CD4-positive, alpha-beta T cell treated with Interleukin-17A for 1 hour (primary cell): ENCODE measurements around the gene GHRH.

Source experiments
- DNase-seq: peaks from one replicate; pipeline ENCODE4 v3.0.0-alpha.2; 2020

GHRH gene

DNA sequence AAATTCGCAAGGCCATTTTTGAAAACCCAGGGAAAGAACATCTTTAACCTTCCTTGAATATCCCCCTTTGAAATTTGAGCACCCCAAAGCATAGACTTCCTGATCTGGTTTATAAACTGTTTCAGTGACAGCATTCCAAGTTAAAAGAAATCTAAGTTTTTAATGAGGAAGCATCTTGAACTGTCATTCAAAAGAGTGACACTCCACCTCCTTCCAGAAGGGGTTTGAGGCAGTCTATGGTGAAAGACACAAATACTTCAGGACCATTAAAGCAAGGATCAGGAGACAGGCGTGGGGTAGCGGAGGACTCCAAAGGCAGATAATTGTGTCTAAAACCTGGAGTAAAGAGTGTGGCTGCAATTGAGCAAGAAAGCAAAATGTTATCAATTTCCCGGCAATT is 691 bp downstream of the GHRH start:
- DNase-seq: no peak

DNA sequence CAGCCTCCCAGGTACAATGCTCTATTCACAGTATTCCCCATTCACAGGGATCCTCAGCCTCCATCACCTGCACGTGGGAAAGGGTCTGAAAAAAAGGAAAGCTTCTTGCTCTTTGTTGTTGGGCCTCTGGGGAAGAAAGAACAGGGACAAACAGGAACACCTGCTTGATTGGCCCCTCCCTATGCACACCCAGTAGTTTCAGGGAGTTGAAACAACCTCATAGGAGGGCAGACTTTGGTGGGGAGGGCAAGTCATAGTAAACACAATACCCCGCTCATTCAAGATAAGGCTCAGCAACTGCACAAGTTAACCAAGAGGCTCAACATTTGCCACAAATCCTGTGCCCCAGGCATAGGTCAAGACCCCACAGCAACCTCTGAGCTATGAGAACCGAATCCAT is 1.7 kb downstream of the GHRH start:
- DNase-seq: no peak

DNA sequence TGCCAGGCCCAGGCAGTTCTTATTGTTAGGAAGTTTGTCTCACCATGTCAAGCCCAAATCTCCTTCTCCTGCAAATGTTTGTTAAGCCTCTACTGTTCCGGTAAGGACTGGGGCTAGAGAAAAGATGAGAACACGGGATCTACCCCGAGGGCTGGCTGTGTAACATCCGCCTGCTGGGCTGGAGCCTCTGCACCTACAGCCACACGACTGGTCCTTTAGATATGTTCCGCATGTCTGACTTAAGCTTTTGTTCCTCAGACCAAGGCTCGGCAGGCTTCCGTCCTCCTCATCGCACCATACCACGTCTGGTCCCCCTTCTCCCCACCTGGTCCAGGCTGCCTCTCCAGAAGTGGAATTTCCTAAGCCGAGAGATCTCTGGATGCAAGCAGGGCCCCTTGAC is 2.6 kb downstream of the GHRH start:
- no peak for DNase-seq

DNA sequence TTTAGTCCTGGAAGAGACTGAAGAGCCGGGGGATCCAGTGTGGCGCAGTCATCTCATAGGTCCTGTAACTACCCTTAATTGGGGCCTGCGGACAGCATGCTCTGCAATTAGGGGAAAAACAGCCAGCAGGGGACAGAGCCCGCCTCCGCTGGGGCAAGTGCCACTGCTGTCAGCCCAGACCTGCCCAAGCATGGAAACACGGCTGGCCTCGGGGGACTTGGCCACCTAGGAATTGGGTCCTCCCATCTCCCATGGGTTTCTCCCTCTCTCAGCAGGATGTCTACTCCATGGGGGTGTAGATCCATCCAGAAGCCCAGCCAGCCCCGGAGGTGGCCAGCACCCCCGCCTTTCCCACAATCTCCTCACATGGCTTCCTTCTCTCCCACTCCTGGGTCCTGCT is 3.6 kb downstream of the GHRH start:
- no peak for DNase-seq

DNA sequence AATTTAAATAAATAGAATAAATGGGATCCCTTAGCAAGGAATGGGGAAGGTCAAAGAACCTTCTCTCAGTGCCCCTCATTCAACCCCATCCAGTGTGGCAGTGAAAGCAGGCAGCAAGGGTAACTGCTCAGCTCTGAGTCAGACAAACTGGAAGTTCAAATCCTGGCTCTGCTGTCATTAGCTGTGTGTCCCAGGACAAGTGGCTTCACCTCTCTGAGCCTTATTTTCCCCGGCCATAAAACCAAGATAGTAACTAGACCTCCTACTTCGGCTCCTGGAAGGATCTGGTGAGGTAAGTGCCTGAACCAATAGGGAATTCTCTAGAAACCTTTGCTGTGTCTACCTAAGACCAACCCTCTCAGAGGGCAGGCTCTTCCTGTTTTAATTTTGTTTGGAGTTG is 4.1 kb downstream of the GHRH start:
- no peak for DNase-seq

DNA sequence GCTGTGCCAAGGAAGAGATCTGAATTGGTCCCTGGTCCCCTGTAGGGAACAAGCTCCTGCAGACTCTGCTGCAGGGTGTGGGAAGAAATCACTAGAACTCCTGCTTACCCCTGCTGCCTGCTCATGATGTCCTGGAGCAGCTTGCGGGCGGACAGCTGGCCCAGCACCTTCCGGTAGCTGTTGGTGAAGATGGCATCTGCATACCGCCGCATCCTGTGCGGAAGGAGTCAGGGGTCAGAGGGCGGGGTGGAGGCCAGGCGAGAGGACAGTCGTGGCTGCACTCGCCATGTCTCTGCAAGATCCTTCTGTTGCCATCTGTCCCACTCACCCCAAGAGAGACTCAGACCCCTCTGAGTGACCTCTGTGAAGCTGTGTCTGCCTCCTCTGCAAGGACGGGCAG is 5.3 kb downstream of the GHRH start:
- no peak for DNase-seq

DNA sequence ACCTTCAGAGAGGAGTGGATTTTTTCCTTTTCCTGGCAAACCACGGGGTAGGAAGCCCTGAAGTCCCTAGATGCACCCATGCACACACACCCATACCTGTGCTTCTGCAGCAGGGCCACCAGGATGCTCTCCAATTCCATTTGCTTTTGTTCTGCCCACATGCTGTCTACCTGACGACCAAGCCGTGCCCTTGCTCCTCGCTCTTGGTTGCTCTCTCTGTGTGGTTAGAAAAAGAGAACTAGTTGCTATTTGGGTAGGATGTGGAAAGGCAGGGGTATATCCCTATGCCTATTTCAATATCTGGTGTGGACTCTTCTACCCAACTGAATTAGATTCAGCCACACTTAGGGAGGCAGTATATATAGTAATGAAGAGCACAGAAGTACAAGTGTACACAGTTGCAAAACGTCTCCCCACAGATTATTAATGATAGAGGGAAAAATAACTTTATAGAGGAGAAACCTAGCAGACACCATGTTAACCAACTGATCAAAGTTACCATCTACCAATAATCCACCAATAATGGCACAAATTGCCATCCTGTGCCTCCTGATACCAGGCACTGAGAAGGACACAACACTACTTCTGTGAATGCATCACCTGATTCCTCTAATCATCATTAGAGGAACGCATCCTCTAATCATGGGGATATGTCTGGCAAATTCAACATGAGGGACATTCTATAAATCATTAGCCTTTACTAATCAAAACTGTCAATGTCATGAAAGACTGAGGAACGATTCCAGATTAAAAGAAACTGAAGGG is 7.3 kb downstream of the GHRH start:
- DNase-seq: no peak

DNA sequence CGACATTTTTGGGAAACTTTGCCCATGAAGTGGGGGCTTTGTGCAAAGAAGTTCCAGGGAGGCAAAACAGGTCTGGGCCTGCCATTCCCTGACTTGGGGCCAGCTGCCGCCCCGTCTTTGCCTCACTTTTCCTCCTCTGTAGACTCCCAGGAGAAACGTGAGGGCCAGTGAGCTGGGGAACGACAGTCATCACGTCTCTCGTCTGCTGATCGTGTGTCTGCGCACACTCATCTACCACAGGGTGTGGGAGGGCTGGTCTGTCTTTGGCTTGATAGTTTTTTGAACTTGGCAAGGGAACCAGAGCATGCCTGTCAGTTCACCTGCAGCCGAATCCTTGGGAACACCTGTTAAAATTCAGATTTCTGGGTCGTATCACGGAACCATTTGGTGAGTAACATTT is 8.5 kb downstream of the GHRH start:
- DNase-seq: no peak

DNA sequence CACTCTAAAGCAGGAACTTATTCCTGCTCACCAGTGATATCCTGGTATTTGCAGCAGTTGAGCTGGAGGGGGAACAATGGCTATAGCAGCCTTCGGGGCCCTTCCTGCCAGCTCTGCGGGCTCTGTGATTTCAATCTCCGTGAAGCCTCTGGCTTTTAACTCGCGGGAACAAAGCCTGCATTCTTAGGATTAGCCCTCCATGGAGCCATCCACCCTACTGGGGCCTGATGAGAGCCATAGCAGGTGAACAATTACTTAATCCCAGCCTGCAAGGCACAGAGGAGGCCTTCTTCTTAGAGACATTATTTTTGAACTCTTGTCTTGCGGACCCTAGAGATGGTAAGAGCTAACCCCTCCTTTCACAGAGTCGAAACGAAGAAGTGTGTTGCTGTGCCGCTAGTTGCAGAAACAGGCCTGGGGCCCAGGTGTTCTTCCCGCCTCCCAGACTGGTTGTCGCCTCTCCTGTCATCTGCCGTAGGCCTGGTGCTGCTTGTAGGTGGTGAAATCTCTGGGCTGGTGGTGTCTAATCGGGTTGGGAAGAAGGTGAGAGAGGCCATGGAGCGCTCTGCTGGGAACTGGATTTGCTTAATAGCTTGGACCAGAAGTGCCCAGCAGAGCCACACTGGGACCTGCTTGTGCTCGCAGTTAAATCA is 9.7 kb downstream of the GHRH start:
- DNase-seq: no peak

DNA sequence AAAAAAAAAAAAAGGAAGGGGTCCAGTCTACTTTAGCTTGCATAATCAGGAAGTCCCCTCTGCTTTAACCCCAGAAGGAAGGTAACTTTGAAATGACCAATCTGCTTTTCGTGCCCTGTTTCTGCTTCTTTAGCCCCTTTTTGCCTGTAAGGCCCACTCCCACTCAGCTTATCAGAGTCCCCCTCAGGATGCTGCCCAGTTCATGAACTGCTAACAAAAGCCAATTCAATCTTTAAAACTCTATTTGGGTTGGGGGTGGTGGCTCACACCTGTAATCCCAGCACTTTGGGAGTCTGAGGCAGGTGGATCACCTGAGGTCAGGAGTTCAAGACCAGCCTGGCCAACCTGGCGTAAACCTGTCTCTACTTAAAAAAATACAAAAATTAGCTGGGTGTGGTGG is 12.3 kb downstream of the GHRH start:
- DNase-seq: no peak

DNA sequence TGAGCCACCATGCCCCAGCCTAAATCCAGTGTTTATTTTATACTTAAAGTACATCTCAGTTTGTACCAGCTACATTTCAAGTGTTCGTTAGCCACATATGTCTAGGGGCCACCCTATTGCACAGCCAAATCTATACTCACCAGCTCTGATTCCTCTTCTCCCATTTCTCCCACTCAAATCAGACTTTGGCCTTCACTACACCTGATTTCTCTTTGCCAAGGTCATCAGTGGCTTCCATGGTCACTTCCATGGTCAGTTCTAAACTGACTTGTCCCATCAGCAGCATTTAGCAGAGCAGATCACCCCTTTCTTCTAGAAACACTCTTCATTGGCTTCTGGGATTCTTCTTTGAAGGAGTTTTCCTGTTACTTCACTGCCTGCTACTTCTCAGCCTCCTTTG is 14.1 kb downstream of the GHRH start:
- no peak for DNase-seq

DNA sequence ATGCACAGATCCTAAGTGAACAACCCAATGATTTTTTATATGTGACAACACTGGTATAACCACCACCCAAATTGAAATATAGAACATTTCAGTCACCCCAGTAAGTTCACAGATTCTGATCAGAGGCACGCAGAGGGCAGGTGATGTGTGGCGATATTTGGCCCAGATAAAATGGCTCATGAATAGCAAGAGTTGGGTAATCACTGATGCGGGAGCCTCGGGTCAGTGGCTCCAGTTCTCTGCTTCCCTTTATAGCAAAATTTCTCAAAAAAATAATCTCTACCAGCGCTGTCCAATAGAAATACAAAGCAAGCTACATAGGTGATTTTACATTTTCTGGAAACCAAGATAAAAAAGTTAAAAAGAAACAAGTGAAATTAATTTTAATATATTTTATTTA is 14.9 kb downstream of the GHRH start:
- no peak for DNase-seq

DNA sequence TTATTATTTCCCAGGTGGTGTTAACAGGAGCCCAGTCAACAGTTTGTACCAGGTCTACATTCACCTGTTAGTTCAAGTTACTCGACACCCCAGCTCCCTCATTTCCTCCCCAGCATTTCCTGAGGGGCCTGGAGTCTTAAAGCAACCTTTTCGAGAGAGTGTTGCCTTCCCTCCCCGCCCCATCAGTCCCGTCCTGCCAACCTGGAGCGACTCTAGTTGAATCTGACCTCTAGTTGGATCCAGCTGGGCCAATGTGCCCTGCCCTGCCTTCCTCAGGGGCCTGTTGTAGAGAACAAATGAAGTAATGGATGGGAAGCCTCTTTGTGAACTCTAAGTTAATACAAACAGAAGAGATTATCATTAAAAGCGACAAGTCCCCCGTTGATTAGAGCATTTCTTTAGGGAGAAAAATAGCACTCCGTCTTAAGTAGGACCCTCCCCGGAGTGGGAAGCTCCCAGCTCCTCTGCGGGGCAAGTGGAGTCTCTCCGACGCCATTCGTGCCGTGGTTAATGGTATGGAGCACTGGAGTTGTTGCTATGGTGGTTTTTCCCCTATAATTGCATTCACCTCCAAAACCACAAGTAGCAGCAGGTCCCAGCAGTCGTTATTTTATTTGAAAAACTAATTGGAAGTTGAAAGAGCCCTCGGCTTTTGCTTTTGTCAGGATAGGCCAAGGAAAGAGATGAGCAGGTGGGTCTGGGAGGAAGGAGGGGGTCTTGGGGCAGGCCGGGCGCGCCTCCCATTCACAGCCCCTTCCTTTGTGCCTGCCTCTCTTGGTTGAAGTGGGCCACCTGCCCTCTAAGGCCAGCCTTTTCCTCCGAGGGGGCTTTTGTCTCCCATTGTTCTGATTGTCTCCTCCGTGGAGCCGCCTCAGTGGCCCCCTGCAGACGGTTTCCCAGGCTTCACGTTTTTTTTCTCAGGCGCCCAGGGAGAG is 16.1 kb downstream of the GHRH start:
- DNase-seq: no peak

DNA sequence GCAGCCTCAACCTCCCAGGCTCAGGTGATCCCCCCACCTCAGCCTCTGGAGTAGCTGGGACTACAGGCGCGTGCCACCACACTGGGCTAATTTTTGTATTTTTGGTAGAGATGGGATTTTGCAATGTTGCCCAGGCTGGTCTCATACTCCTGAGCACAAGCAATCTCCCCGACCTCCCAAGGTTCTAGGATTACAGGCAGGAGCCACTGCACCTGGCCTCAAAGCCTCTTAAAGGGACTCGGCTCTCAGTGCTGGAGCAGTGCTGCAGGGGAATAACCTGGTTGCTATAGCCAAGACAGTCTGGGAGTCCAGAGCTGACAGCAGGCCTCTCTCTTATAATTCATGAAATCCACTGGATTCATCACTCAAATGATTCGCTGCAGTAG is 17.0 kb downstream of the GHRH start:
- no peak for DNase-seq

DNA sequence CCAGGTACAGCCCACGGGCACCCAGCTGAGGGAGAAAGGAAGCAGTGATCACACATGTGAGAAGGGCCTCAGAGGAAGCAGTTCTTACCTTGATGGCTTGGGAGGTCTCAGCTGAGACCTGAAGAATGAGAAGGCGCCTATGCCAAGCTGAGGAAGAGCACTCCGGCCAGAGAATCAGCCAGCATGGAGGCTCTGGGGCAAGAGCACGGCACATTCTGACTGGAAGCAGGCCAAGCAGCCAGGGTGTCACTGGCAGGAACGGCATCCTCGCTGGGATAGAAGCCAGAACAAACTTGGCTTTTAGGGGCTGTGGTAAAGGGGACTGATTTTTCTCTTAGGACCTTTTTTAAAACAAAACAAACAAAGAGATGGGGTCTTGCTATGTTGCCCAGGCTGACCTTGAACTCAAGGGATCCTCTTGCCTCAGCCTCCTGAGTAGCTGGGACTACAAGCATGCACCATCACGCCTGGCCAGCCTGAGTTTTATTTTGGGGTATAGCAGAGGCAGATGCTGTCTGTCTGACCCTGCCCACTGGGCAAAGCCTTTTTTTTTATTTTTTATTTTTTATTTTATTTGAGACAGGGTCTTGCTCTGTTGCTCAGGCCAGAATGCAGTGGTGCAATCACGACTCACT is 17.6 kb downstream of the GHRH start:
- DNase-seq: no peak

DNA sequence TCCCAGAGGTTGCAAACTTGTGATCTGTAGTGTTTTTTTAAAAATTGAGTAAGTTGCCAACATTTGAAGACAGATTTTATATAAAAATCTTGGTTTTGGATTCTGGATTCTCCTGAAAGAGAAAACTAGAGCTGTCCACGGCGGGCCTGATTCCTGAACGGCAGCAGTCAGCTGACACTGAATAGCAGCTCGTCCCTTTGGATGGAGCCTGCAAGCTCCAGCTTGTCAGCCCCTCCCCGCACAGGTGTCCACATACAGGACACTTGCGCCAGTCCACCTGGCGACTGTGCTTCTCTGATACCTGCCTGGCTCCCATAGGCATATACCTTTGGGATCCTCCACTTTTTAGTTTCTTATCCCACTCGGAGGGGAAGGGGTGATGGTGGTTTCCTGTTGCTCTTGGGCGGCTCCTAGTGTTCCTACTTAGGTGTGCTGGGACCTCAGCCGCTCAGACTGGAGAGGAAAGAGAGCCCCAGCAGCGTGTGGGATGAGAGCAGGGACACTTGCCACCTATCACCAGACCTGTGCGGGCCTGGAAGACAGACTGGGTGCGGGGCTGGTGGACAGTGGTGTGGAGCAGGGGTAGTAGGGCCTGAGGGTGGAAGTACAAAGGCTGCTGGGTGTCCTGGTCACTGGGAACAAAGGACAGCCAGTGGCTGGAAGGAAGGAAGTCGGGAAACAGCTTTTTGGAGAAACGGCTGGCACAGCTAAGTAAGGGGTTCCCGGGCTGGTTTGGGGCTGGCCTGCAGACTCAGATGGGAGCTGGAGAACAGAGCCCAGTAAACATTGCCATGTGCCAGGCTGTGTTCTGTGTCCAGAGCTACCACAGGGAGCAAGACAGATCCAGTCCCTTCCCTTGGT is 18.3 kb downstream of the GHRH start:
- no peak for DNase-seq

DNA sequence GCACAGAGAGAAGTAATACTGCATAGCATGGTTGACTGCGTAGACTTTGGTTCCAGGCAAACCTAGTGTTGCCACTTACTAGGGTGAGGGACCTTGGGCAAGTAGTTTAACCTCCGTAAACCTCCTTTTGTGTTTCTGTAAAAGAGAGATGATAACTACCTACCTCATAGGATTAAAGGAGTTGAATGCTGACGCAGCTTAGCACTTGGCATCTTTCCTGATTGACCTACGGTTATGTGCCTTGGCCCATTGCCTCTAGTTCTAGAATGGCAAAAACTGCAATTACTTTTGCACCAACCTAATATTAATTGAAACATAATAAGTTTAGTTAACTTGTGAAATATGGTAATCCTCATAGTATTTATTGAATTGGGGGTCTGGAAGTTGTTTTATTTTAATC is 19.1 kb downstream of the GHRH start:
- no peak for DNase-seq

DNA sequence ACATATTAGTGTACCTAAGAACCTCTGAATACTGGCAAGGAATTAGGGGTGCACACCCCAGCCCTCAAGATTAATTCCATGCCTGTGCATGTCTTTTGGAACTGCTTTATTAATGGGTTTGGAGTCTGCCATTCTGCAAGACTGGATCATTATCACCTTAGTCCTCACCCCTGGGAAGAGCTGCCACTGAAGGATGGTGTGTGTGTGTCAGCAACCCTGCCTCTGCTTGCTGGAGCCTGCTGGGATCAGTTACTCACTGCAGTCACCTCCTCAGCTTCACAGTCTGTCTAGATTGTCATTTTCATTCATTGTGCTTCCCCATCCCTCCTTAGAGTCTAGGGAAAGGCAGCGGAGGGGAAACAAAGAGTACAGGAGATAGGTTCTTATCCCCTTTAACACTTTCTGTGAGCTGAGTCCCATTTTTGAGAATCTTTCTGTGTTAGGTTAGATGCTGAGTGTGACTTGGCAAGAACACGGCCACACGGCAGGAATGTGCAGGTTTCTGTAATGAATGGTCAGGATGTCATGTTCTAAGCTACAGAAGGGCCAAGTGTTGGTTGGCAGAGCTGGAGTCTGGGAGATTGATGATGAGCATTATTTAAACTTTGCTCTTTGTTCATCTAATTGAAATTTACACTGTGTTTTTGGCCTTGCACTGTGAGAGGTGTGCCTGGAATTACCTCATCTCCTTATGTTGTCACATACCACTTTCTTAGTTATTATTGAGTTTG is 21.1 kb downstream of the GHRH start:
- no peak for DNase-seq

DNA sequence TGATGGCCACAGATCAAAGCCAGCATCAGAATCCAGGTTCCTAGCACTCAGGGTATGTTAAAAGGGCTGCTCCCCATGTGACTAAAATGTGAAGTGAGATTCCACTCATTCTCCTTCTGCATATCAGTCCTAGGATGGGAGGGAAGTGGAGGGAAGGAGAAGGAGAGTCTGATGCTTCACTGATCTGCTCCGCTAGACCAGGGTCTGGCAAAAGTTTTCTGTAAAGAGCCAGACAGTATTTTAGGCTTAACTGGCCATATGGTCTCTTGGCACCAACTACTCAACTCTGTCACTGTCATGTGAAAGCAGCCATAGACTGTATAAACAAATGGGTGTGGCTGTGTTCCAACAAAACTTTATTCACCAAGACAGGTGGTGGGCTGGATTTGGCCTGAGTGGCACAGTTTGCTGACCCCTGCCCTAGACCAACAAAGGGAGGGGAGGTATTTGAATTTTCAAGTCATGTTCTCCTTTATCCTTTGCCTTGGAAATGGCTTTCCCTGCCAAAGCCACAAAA is 22.6 kb downstream of the GHRH start:
- DNase-seq: no peak

DNA sequence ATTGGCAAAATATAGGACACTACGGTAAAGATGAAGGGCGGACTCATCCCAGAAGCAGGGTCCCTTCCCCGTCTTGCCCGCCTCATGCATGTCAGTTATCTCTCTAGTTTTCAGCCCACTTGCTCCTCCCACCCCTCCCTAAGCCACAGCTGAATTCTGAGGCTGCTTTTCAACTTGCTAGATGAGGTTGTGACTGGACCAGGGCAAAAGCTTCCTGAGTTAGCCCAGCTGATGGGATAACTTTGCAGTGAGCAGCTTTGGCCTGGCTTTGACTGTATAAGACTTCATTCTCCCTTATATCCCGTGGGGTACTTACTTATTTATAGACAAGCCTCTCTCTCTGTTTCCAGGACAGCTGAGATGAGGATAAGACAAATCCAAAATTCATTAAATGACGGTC is 23.2 kb downstream of the GHRH start:
- DNase-seq: no peak

DNA sequence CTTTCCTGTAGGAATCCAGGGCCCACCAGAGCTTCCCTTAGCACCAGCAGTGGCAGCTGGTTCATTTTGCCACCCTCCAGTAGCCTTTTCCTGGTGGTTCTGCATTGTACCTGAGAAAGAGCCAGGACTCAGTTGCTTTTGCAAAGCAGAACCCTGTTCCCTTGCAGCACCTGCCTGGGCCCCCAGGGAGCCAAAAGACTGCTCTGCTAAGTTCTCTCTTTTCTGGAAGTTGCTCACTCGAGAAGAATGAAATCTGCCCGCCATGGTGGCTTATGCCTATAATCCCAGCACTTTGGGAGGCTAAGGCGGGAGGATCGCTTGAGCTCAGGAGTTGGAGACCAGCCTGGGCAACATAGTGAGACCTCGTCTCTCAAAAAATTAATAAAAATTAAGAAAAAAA is 24.0 kb downstream of the GHRH start:
- DNase-seq: no peak
